Activated naive CD4-positive, alpha-beta T cell (primary cell): ENCODE results near the gene SH3BP4.

Experiments used
- DNase-seq, 4 experiments: peaks; one replicate each; lab custom pipeline; 2025; lab: John Stamatoyannopoulos, UW

SH3BP4 gene

DNA sequence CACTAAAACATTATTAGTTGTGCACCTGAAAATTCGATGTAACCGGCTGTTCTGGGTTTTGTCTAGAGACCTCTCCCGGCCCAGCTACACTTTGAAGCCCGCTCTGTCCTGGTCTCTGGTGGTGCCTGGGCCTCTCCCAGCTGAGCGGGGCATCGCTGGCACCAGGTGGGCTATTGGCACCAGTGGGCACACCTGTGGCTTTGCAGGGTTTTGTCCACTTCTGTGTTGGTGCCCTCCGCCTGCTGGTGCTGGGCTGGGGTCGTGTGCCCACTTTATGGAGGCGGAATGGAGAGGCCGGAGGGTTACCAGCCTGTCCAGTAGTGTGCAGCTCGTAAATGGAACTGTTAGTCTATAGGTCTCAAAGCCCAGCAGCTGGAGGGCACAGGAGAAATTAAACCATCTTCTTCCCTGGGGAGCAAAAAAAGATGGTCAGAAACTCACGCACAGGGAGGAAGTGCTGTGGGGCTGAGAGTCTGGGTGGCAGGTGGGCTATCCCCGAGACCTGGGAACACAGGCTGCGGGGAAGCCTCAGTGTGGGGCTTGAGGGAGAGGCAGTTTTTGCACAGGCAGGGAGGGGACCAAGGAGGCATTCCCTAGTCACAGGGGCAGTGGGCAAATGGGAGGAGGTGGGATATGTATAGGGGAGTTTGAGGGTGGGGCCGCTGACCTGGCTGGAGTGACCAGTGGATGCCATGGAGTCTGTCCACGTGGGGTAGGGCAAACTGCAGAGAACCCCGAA lies 30.4 kb downstream of the SH3BP4 start:
- DNase-seq, result no peak

DNA sequence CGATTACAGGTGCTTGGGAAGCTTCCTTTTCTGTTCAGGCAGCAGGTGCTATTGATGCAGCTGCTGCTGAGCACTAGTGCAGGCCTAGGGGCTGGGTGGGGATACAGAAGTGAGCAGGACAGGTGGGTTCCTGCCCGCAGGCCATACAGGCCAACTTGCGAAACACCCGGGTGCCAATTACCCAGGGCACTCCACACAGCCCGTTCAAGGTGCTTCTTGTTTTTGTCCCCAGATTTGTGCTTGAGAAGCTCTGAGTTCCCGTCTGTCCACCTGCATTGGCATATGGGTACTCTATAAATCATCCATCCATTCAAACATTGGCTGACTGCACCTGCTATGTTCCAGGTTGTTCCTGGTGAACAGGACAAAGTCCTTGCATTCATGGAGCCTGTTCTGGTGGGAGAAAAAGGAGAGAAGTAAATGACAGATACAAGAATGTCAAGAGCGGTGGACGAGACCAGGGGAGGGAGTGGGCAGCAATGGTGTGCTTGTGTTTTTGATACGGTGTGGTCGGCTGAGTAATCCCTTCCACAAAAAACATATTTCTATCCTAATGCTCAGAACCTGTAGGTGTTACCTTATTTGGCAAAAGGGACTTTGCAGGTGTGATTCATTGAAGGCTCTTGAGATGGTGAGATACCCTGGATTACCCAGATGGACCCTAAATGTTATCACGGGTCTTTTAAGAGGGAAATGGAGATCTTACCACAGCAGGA lies 31.4 kb downstream of the SH3BP4 start:
- DNase-seq, result no peak

DNA sequence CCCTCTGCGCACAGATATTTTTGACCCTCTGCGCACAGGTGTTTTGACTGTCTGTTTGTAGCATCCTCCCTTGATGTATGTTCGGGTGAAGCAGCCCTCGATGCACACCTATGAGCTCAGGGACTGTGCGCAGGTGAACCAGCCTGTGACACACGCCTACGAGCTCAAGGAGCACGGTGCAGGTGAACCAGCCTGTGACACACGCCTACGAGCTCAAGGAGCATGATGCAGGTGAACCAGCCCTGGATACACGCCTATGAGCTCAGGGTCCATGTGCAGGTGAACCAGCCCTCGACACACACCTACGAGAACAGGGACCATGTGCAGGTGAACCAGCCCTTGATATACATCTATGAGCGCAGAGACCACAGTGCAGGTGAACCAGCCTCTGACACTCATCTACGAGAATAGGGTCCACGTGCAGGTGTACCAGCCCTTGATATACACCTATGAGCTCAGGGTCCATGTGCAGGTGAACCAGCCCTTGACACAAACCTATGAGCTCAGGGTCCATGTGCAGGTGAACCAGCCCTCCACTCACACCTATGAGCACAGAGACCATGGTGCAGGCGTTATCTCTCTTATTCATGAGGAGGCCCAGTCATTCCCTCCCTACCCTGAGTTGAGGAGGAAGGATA lies 33.9 kb downstream of the SH3BP4 start:
- DNase-seq, result no peak

DNA sequence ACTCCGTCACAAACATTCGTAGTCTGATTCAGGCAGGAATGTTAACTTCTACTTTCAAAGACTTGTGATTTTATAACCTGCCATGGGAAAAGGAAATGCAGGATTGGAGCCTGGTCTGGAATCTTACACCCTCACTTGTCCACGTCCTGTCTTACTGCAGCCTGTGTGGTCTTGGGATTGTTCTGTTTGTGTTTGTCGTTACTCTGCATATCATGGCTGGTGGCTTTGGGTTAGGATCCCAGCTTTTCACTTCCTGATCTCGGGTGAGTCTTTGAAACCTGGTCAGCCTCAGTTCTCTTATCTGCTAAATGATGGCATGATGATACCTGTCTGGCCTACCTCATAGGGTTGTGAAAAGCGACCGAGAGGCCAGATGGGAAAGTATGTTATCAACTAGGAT lies 34.6 kb downstream of the SH3BP4 start:
- DNase-seq, result no peak

DNA sequence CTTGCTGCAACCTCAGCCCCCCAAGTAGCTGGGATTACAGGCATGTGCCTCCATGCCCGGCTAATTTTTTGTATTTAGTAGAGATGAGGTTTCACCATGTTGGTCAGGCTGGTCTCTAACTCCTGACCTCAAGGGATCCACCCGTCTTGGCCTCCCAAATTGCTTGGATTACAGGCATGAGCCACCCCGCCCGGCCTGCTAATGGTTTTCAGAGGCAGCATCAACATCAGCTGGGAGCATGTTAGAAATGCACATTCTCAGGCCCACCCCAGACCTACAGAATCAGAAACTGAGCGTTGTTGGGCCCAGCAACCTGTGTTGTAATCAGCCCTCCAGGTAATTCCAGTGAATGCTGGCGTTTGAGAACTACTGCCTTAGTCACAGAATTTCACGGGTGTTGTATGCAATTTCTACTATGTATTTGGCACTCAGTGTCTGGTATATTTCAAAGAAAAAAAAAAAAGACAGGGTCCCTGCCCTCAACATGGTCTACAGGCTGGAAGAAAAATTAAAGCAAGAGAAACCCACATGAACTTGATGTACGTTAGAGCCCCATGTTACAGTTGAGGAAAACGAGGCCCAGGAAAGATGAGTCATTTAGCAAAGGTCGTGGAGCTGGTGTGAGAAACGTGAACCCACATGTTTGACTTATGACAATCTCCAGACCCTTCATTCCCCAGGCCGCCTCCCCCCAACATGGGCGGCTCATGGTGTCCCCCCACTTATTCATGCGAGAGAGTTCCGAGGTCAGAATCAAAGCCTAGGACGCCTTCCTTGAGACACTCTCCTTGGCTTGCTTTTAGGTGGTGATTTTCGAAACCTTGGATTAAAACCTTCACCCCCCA lies 35.3 kb downstream of the SH3BP4 start:
- DNase-seq, result no peak

DNA sequence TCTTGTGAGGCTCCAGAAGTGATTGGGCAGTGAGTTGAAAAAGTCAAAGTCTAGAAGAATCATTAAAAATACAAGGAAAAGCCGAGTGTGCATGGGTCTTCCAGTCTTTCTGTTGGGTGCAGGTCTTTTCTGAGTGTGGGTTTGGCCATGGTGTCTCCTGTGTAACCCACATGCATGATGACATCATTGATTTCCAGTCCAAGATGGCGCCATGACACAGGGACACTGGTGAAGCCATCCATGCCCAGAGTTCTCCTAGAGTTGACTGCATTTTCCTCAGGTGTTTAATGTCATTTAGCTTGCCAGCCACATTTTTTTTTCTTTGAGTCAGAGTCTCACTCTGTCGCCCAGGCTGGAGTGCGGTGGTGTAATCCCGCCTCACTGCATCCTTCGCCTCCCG lies 35.9 kb downstream of the SH3BP4 start:
- no peak for DNase-seq

DNA sequence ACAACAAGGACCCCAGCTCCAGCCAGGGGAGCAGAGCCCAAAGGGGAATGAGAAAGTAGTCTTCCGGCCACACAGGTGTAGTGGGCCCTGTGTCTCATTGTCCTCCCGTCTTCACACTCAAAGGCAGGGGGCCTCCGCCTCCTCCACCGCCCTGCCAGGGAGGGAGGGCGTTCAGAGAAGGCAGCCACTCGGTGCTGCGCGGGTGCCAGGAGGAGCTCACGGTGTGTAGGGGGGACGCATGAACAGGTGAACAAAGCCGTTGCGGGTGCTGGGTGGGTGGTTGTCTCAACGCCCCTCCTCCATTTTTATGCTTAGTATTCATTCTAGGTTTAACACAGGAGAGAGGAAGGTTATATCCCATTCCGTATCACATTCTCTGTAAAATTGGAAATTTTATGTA lies 36.7 kb downstream of the SH3BP4 start:
- DNase-seq, result no peak

DNA sequence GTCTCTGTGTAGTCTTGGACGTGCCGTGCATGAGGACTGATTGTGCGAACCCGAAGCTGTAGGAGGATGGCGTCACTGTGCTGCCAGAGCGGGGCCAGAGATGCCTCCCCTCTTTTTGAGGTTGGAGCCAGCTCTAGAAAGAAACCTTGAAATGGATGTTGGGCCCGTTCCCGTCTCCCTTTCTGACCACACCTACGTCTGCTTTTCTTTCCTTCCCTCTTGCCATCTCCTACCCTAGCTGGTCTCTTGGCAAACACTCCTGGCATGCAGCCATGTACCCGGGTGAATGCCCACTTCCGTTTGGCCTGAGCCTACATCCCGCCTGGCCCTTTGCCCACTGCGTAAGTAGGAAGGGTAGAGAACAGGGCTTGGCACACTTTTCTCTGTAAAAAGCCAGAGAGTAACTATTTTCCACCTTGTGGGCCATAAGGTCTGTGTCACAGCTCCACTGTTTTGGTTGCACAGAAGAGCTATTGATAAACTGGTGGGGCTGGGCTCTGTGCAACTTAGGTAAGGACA lies 37.4 kb downstream of the SH3BP4 start:
- DNase-seq, result no peak

DNA sequence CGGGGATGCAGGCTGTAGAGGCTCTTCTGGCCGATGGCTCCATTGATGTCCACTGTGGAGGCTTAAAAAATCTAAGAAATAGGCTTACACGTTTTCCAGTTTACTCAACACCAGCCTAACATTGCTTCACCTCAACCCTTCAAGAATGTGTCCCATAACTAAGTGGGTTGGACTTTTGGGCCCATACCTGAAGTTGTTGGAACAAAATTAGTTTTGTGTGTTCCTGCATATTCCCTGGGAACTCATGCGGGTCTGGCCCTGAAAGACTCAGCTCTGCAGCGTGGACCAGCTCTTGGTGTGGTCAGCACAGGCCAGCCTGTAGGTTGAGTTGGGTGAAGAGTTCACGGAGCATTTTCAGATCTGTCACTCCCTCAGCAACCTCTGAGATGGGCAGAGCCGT lies 38.5 kb downstream of the SH3BP4 start:
- DNase-seq, result no peak

DNA sequence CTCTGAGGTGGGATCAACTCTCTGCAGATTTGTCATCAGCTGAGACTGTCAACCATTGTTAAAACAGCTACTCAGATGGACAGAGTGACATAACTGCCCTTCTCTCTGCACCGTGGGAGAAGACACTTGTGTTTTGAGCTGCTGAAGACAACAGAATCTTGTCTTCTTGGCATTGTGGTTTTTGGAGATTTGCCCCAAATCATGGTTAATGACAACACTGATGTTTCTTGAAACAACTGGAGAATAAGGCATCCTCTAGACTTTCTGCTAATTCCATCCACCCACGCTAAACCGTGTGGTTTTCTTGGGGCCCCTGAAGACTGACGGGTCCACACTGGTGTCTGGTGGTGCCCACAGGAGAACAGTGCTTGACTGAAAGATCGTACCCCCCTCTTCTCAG lies 39.5 kb downstream of the SH3BP4 start:
- DNase-seq, result no peak

DNA sequence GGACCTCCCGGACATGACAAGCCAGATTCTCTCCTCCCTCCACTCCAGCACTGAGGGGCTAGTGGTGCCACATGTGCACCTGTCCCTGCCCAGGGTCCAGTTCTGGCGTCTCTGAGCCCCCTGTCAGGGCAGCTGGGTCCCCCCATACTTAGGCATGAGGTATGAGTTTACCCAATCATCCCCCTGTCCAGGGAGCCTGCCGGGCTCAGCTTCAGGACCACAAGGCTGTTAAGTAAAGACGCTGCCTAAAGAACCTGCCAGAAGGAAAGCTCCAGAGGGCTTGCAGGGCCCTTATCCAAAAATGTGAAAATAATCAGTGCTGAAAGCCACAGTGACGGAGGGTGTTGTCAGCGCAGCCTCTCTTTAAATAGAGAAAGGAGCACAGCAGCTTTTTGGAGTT lies 40.0 kb downstream of the SH3BP4 start:
- no peak for DNase-seq

DNA sequence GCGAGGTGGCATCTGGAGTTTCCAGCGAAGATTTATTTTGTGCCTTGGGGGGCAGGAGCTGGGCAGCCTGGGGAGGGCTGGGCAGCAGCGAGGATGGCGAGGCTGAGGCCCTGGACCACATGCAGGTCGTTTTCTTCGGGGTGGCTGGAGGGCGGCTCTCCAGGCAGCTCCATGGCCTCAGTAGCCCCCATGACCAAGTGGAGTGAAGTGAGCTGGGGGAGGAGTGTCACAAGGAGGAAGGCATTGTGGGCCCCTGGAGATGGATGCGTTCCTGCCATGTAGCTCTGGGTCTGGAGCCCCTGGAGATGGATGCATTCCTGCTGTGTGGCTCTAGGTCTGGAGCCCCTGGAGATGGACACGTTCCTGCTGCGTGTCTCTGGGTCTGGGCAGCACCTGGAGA lies 40.4 kb downstream of the SH3BP4 start:
- DNase-seq, result no peak

DNA sequence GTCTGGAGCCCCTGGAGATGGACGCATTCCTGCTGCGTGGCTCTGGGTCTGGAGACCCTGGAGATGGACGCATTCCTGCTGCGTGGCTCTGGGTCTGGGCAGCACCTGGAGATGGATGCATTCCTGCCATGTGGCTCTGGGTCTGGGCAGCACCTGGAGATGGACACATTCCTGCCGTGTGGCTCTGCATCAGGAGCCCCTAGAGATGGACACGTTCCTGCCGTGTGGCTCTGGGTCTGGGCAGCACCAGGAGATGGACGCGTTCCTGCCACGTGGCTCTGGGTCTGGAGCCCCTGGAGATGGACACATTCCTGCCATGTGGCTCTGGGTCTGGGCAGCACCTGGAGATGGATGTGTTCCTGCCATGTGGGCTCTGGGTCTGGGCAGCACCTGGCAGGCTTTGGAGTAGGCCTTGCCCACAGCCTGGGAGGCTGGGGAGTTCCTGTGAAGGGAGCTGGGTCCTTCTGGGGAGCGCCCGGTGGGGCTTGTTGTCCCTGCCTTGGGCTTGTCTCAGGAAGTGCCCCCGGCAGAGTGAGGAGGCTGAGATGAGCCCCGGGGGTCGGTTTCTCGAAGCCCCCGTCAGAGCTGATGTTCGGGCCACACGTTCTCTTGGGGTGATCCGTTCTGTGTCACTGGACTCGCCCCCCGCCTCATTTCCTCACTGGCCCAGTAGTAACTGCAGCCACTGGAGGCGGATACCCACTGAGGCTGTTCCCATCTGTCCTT lies 41.0 kb downstream of the SH3BP4 start:
- DNase-seq, result no peak

DNA sequence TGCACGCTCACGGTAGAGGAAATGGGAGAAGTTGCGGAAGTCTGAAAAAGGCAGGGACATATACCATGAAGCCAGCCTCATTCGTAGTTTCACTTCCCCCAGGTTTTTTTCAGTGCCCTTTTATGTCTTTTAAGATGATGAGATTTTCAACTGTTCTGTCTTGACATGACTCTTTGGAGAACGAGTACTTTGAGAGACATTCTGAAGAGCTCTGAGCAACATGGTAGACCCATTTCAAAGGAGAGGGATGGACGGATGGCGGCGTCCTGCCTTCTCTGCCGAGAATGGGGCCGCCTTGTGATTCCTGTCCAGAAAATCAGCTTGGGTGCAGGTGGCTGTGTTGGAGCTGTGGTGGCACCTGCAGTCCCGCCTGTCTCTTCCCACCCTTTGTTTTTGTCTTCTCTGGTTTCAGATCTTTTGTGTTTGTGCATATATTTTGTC lies 41.7 kb downstream of the SH3BP4 start:
- no peak for DNase-seq

DNA sequence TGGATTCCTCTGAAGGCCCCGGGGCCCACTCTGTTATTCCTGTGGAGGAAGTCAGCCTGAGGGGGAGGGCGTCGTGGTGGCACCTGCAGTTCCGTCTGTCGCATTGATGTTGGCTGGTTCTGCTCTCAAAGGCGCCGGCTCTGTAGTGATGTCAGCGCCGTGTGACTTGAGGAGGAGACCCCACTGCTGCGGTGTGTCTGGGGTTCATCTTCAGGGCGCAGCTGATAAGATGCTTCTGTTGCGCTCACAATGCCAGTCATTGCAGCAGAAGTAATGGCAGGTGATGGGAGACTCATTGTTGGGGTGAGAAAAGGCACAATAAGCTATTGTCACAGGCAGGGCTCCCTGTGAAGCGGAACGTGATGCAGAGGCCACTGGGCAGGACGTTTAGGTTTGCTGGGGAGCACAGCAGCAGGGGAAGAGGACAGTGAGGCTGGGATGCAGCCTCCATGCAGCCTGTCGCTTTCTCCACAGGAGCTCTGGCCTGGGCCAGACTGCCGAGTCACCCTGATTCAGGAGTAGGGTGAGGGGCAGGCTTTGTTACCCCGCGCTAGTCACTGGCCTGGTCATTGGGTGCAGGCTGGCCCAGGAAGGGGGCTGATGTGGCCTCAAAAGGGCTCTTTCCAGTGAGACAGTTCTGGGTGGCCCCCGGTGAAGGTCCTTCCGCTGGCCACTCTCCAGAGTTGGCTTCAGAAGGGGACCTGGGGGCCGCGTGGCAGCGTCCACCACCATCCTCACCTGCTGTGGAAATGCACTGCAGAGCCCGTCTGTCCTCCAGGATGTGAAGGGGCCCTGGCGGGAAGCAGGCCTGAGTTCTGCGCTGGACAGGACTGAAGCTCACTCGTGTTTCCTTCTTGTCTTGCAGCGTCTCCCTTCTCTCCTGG lies 42.9 kb downstream of the SH3BP4 start:
- DNase-seq, result no peak

DNA sequence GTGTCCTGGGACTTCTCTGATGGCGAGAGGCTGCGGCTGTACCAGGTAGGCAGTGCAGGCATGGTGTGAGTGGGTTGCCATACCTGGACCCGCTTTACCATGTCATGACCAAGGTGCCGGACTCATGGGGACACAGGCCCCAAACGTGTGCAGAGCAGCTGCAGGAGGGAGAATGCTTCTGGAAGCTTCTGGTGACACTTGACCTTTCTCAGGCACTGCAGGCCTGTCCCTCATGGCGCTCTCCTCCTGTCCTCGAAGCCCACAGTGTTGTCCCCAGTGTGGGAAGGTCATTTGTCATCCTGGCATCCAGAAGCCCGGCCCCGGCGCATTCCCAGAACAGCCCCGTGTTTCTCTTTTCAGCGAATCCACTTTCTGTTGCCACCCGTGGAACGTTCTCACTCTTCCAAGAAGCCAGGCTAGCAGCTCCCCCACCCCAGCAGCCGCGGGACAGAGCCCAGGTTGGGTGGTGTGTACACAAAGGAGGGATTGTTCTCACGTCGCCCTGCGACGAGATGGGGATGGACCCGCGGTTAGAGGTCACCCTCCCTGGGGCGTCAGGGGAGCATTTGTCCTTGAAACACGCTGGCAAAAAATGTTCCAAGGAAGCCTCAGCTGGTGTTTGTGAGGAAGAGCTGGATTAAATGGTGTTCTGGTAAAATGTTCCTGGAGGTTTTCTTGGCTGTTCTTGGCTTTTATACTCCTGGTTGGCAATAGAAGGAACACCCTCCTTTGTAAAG lies 43.7 kb downstream of the SH3BP4 start:
- DNase-seq, result no peak

DNA sequence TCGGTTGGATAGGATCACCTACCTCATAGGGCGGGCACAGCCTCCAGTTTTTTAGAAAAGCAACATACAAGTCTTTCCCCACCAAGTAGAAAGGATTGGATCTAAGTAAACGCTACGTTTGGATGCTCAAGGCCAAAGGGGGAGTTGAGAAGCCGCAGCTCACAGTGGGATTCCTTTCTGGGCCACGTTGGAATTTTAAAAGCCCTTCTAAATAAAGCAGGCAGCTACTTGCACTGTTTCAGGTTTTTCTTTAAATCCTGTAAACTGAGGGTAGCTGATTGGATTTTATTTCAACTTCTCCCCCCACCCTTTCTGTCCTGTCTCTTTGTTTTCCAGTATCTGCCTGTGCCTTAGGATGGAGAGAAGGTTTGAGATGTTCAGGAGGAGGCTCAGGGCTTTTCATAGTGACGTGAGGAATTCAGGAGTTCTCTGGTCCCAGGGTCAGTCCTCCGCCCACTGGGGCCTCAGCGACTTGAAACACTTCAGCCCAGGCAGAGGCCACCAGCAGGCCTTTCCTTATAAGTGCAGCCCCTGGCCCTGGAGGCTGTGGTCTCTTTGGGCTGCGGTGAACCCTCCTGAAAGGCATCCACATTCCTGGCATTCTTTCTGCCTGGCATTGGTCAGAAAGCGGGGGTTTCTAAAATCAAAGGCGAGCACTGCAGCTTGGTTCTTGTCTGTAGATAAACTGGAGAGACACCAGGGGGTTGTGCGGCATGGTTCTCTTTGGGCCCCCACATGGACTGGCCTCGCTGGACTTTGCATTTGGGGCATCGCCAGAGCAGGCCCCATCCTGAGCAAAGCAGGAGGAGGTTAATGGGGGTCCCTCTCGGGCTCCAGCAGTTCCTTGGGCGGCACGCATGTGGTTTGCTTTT lies 44.5 kb downstream of the SH3BP4 start:
- no peak for DNase-seq

DNA sequence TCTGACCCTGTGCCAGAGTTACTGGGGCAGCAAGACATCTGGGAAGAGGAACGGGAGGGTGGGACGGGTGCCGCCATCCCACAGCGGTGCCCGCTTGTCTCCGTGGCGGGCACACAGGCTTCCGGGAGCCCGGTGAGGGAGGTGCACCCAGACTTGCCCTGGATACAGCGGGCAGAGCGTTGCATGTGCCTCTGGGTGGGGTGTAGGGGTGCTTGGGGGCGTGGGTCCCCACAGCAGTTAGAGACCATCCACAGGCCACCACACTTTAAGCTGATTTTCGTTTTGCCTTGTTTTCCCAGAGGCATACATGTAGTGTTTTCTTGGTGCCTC lies 45.1 kb downstream of the SH3BP4 start:
- DNase-seq, result no peak

DNA sequence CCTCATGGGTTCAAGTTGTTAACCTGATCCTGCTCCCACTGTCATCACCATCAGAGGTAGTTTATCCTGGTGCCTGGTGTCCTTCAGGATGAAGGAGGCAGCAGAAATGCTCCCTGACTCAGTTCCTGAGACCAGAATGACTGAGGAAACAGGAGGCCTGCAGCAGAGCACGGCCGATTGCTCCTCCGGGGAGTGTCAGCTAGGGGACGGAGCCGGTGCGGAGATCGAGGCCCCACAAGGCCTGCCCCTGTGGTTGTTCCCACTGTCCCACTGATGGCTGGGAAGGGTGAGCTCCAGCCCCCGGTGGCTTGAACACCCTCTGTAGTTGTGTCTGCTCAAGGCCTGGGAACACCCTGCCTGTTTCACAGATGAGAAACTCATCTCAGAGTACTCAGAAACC lies 45.6 kb downstream of the SH3BP4 start:
- DNase-seq, result no peak
